ENCODE measurements around the gene GTPBP6.
"Not testable (repeated sequence)": the region's sequence is repeated elsewhere in the genome, so short reads cannot be mapped to it uniquely, and the experiment has no call there.

The GTPBP6 gene

GRCh38 chrX:280722-281121 lies 37.9 kb downstream of the GTPBP6 start:
- H3K36me3 ChIP-seq (ENCODE audit: insufficient read depth, low read length): peaks cover 18% of the 10 kb centered on the region
- H3K27ac ChIP-seq (ENCODE audit: low read depth, low read length); H3K4me1 ChIP-seq (ENCODE audit: insufficient read depth, low read length); H3K9ac ChIP-seq (ENCODE audit: low read depth, low read length); H3K9me3 ChIP-seq (ENCODE audit: insufficient read depth, low read depth, low read length); H3K27me3 ChIP-seq (ENCODE audit: insufficient read depth, low read length); H3K4me3 ChIP-seq (ENCODE audit: low read length): not testable (repeated sequence)
- no CpG with 5 or more reads among the region's 24 CpGs for WGBS

DNA sequence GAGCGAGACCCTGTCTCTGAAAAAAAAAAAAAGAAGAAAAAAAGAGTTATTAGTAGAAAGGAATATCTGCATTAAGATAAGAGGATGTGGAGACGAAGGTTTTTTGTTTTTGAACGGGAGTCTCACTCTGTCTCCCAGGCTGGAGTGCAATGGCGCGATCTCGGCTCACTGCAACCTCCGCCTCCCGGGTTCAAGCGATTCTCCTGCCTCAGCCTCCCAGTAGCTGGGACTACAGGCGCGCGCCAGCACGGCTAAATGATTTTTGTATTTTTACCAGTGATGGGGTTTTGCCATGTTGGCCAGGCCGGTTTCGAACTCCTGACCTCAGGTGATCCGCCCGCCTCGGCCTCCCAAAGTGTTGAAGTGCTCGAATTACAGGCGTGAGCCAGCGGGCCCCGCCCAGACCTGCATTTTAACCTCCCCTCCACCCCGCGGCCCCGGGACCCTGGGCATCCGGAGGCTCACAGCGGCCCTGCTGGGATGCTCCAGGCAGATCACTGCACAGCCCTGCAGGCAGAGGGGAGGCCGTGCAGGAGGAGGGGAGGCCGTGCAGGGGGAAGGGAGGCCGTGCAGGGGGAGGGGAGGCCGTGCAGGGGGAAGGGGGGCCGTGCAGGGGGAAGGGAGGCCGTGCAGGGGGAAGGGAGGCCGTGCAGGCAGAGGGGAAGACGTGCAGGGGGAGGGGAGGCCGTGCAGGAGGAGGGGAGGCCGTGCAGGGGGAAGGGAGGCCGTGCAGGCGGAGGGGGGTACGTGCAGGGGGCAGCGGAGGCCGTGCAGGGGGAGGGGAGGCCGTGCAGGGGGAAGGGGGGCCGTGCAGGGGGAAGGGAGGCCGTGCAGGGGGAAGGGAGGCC lies 38.6 kb downstream of the GTPBP6 start:
- not testable (repeated sequence) for H3K9ac ChIP-seq (ENCODE audit: low read depth, low read length); H3K9me3 ChIP-seq (ENCODE audit: insufficient read depth, low read depth, low read length); H3K4me1 ChIP-seq (ENCODE audit: insufficient read depth, low read length); H3K27me3 ChIP-seq (ENCODE audit: insufficient read depth, low read length)
- 57% methylated on average over 34 of the region's 45 CpGs for WGBS
- H3K27ac ChIP-seq (ENCODE audit: low read depth, low read length): peak overlapping the region; percentile 37; the same call in 1 of the 2 replicates
- peaks cover 10% of the 10 kb centered on the region for H3K36me3 ChIP-seq (ENCODE audit: insufficient read depth, low read length)
- 0 out of 2 replicates have a peak overlapping the region, but pooled peaks have one; percentile 31 for H3K4me3 ChIP-seq (ENCODE audit: low read length)

GRCh38 chrX:276581-277201 lies 41.9 kb downstream of the GTPBP6 start:
- no peaks in the 10 kb centered on the region for H3K9me3 ChIP-seq (ENCODE audit: insufficient read depth, low read depth, low read length)
- peaks cover 6% of the 10 kb centered on the region; the same call in 1 of the 2 replicates for H3K4me1 ChIP-seq (ENCODE audit: insufficient read depth, low read length)
- H3K27me3 ChIP-seq (ENCODE audit: insufficient read depth, low read length): peaks cover 9% of the 10 kb centered on the region; the same call in 1 of the 2 replicates
- H3K4me3 ChIP-seq (ENCODE audit: low read length): peak overlapping the region; percentile 63
- H3K36me3 ChIP-seq (ENCODE audit: insufficient read depth, low read length): no peaks in the 10 kb centered on the region
- 4% methylated on average over 49 of the region's 49 CpGs for WGBS
- H3K9ac ChIP-seq (ENCODE audit: low read depth, low read length): peak overlapping the region; percentile 33
- no peak overlapping the region for H3K27ac ChIP-seq (ENCODE audit: low read depth, low read length)

DNA sequence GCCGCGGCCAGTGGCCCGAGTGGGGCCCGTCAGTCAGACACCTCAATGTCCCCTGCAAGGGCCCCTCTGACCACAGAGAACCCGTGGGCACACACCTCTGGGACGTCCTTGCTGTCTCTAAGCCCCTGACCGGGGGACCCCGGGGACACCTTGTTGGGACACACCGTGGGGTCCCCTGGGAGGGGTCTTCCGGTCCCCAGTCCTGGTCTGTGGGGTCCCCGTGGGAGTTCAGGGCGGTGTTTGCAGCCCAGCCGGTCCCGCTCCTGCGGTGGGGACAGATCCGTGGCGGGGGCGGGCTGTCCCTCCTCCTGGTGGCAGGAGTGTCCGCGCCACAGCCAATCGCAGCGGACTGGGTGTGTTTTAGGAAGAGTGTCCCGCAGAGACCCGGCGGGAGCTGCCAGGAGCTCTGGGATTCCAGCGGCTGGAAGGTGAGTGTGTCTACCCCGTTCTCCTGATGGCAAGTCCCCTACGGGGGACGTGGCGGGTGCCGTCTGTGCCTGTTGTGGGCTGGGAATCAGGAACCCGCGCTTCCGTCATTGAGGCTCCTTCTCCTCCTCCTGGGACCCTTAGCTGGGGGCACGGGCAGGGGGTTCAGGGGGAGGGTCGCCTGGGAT lies 42.5 kb downstream of the GTPBP6 start:
- no peaks in the 10 kb centered on the region for H3K36me3 ChIP-seq (ENCODE audit: insufficient read depth, low read length)
- H3K27ac ChIP-seq (ENCODE audit: low read depth, low read length): no peak overlapping the region; the same call in 1 of the 2 replicates
- H3K27me3 ChIP-seq (ENCODE audit: insufficient read depth, low read length): peaks cover 9% of the 10 kb centered on the region; the same call in 1 of the 2 replicates
- peak overlapping the region; percentile 33 for H3K9ac ChIP-seq (ENCODE audit: low read depth, low read length)
- H3K9me3 ChIP-seq (ENCODE audit: insufficient read depth, low read depth, low read length): no peaks in the 10 kb centered on the region
- peaks cover 6% of the 10 kb centered on the region; the same call in 1 of the 2 replicates for H3K4me1 ChIP-seq (ENCODE audit: insufficient read depth, low read length)
- peak overlapping the region; percentile 63 for H3K4me3 ChIP-seq (ENCODE audit: low read length)
- under 1% methylated on average over 36 of the region's 36 CpGs for WGBS

- WGBS: 11% methylated on average over 32 of the region's 32 CpGs
- Histone ChIP-seq H3K27me3 (ENCODE audit: insufficient read depth, low read length) (peaks cover 9% of the 10 kb centered on the region; the same call in 1 of the 2 replicates), H3K36me3 (ENCODE audit: insufficient read depth, low read length) (no peaks in the 10 kb centered on the region), H3K4me1 (ENCODE audit: insufficient read depth, low read length) (peaks cover 6% of the 10 kb centered on the region; the same call in 1 of the 2 replicates), H3K9ac (ENCODE audit: low read depth, low read length) (peak overlapping the region; percentile 33; the same call in 1 of the 2 replicates), H3K4me3 (ENCODE audit: low read length) (peak overlapping the region; percentile 63), H3K9me3 (ENCODE audit: insufficient read depth, low read depth, low read length) (no peaks in the 10 kb centered on the region), H3K27ac (ENCODE audit: low read depth, low read length) (no peak overlapping the region; the same call in 1 of the 2 replicates)
Observed at GRCh38 chrX:275476-275966, 43.1 kb downstream of the GTPBP6 start.

DNA sequence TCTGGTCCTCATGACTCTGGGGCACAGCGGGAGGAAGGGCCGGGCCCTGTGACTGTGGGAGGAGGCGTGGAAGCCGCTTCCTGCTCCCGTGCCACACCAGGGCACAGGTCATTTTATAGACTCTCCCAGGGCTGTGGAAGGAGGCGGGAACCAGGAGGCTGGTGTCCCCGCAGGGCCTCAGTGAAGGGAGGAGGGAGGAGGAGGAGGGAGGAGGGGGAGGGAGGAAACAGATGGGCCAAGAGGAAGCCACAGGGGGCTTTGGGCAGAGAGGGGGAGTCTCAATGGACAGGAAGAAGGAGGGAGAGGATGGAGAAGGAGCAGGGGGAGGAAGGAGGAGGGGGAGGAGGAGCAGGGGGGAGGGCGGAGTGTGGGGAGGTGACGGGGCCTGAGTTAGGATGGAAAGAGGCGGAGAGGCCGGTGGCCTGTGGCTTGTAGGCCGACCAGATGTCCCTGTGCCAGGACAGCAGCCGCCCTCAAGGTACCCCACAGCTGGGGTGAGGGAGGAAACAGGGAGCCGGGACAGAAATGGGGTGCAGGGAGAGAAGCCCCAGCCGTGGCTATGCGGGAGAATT lies 43.6 kb downstream of the GTPBP6 start:
- no peak overlapping the region for H3K27ac ChIP-seq (ENCODE audit: low read depth, low read length)
- H3K27me3 ChIP-seq (ENCODE audit: insufficient read depth, low read length): peaks cover 9% of the 10 kb centered on the region; the same call in 1 of the 2 replicates
- H3K36me3 ChIP-seq (ENCODE audit: insufficient read depth, low read length): no peaks in the 10 kb centered on the region
- peak overlapping the region; percentile 19; the same call in 1 of the 2 replicates for H3K9ac ChIP-seq (ENCODE audit: low read depth, low read length)
- H3K9me3 ChIP-seq (ENCODE audit: insufficient read depth, low read depth, low read length): no peaks in the 10 kb centered on the region
- peak overlapping the region; percentile 63 for H3K4me3 ChIP-seq (ENCODE audit: low read length)
- peaks cover 6% of the 10 kb centered on the region; the same call in 1 of the 2 replicates for H3K4me1 ChIP-seq (ENCODE audit: insufficient read depth, low read length)
- WGBS: 35% methylated on average over 16 of the region's 16 CpGs

GRCh38 chrX:270848-271367 lies 47.7 kb downstream of the GTPBP6 start:
- WGBS: 95% methylated on average over 19 of the region's 21 CpGs
- H3K4me3 ChIP-seq (ENCODE audit: low read length): no peak overlapping the region
- no peak overlapping the region for H3K27ac ChIP-seq (ENCODE audit: low read depth, low read length)
- H3K27me3 ChIP-seq (ENCODE audit: insufficient read depth, low read length): 0 out of 2 replicates have a peak, but pooled peaks cover 2% of the 10 kb centered on the region
- no peak overlapping the region for H3K9ac ChIP-seq (ENCODE audit: low read depth, low read length)
- H3K36me3 ChIP-seq (ENCODE audit: insufficient read depth, low read length): no peaks in the 10 kb centered on the region
- H3K4me1 ChIP-seq (ENCODE audit: insufficient read depth, low read length): no peaks in the 10 kb centered on the region
- H3K9me3 ChIP-seq (ENCODE audit: insufficient read depth, low read depth, low read length): no peaks in the 10 kb centered on the region

GRCh38 chrX:267771-268261 lies 50.8 kb downstream of the GTPBP6 start:
- H3K36me3 ChIP-seq (ENCODE audit: insufficient read depth, low read length): no peaks in the 10 kb centered on the region
- WGBS: 92% methylated on average over 31 of the region's 33 CpGs
- no peaks in the 10 kb centered on the region for H3K4me1 ChIP-seq (ENCODE audit: insufficient read depth, low read length)
- no peak overlapping the region for H3K27ac ChIP-seq (ENCODE audit: low read depth, low read length)
- no peaks in the 10 kb centered on the region for H3K9me3 ChIP-seq (ENCODE audit: insufficient read depth, low read depth, low read length)
- H3K9ac ChIP-seq (ENCODE audit: low read depth, low read length): no peak overlapping the region
- no peaks in the 10 kb centered on the region for H3K27me3 ChIP-seq (ENCODE audit: insufficient read depth, low read length)
- no peak overlapping the region for H3K4me3 ChIP-seq (ENCODE audit: low read length)

DNA sequence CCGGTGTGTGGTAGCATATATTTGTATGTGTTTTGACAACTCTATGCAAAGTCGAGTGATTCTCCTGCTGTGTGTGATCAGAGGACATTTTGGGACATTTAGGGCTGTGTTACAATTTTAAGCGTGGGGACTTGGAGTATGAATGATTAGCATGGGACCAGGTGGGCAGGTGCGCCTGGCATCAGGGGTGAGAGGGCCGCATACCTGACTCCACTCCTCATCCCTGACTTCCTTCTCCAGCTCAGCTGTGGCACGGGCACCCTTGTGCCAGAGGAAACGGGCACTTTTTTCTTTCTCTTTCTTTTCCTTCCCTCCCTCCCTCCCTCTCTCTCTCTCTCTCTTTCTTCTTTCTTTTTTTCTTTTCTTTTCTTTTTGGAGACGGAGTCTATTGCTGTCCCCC lies 53.1 kb downstream of the GTPBP6 start:
- H3K27ac ChIP-seq (ENCODE audit: low read depth, low read length): no peak overlapping the region
- H3K27me3 ChIP-seq (ENCODE audit: insufficient read depth, low read length): no peaks in the 10 kb centered on the region
- H3K4me3 ChIP-seq (ENCODE audit: low read length): no peak overlapping the region
- no peaks in the 10 kb centered on the region for H3K4me1 ChIP-seq (ENCODE audit: insufficient read depth, low read length)
- no peaks in the 10 kb centered on the region for H3K36me3 ChIP-seq (ENCODE audit: insufficient read depth, low read length)
- no peaks in the 10 kb centered on the region for H3K9me3 ChIP-seq (ENCODE audit: insufficient read depth, low read depth, low read length)
- WGBS: 93% methylated on average over 8 of the region's 8 CpGs
- H3K9ac ChIP-seq (ENCODE audit: low read depth, low read length): no peak overlapping the region

- no peaks in the 10 kb centered on the region for H3K36me3 ChIP-seq (ENCODE audit: insufficient read depth, low read length)
- H3K4me3 ChIP-seq (ENCODE audit: low read length): no peak overlapping the region
- H3K9me3 ChIP-seq (ENCODE audit: insufficient read depth, low read depth, low read length): no peaks in the 10 kb centered on the region
- 88% methylated on average over 16 of the region's 16 CpGs for WGBS
- H3K4me1 ChIP-seq (ENCODE audit: insufficient read depth, low read length): no peaks in the 10 kb centered on the region
- H3K27ac ChIP-seq (ENCODE audit: low read depth, low read length): no peak overlapping the region
- H3K9ac ChIP-seq (ENCODE audit: low read depth, low read length): no peak overlapping the region
- no peaks in the 10 kb centered on the region for H3K27me3 ChIP-seq (ENCODE audit: insufficient read depth, low read length)
Observed at GRCh38 chrX:264634-265455, 53.8 kb downstream of the GTPBP6 start.

Measured in HUES64 (cell line).